Neural crest cell (in vitro differentiated cells): ENCODE data around the gene ADORA2A. TPM values are rescaled to one million over a fixed set of nuclear protein-coding genes. Genes with fewer than 3 reads are reported as not detected.
A peak's percentile ranks its signal among the peaks of the same experiment; 100 is the strongest.

Experiments
- DNase-seq: peaks from one replicate; pipeline ENCODE4 v3.0.0; 2021; ENCODE audit warnings: low read depth, mixed read lengths, low spot score
- H3K27ac Mint-ChIP-seq: one replicate; pipeline ENCODE4 v1.8.0; 2021; ENCODE audit warnings: mild to moderate bottlenecking, mixed read lengths; ENCODE audit not compliant: unreplicated experiment
- H3K27me3 Mint-ChIP-seq: 2 replicates; pipeline ENCODE4 v1.8.0; 2021; ENCODE audit warnings: low read depth, mild to moderate bottlenecking, mixed read lengths
- H3K36me3 Mint-ChIP-seq: 2 replicates; pipeline ENCODE4 v1.8.0; 2021; ENCODE audit warnings: low read depth, mild to moderate bottlenecking, mixed read lengths
- H3K4me1 Mint-ChIP-seq: 2 replicates; pipeline ENCODE4 v1.8.0; 2021; ENCODE audit warnings: mixed read lengths
- H3K4me3 Mint-ChIP-seq: one replicate; pipeline ENCODE4 v1.8.0; 2021; ENCODE audit warnings: mild to moderate bottlenecking, mixed read lengths
- H3K9me3 Mint-ChIP-seq: 2 replicates; pipeline ENCODE4 v1.8.0; 2021; ENCODE audit warnings: mixed read lengths
- total RNA-seq: library from RNA; stranded (reverse); gene quantifications from 2 replicates; pipeline ENCODE4 v1.2.1, GENCODE V29; 2021
- TF ChIP-seq, protein P1 (sequence below): fragments of 200-600 bp; sonication (generic); conservative IDR thresholded peaks from 2 replicates; pipeline ENCODE4 v1.5.0; 2021; ENCODE audit warnings: antibody characterized with exemption, mild to moderate bottlenecking

The ADORA2A gene
- total RNA-seq, 1 donor from 2014 or later = 2.8 TPM

- H3K27me3 Mint-ChIP-seq = no peaks in the 10 kb centered on the region
- no peak overlapping the region for H3K27ac Mint-ChIP-seq
- peaks cover 26% of the 10 kb centered on the region for H3K4me1 Mint-ChIP-seq
- DNase-seq = no peak
- H3K4me3 Mint-ChIP-seq = no peak overlapping the region
- H3K36me3 Mint-ChIP-seq = peaks cover 15% of the 10 kb centered on the region
- no peaks in the 10 kb centered on the region for H3K9me3 Mint-ChIP-seq
- TF ChIP-seq, protein P1, sequence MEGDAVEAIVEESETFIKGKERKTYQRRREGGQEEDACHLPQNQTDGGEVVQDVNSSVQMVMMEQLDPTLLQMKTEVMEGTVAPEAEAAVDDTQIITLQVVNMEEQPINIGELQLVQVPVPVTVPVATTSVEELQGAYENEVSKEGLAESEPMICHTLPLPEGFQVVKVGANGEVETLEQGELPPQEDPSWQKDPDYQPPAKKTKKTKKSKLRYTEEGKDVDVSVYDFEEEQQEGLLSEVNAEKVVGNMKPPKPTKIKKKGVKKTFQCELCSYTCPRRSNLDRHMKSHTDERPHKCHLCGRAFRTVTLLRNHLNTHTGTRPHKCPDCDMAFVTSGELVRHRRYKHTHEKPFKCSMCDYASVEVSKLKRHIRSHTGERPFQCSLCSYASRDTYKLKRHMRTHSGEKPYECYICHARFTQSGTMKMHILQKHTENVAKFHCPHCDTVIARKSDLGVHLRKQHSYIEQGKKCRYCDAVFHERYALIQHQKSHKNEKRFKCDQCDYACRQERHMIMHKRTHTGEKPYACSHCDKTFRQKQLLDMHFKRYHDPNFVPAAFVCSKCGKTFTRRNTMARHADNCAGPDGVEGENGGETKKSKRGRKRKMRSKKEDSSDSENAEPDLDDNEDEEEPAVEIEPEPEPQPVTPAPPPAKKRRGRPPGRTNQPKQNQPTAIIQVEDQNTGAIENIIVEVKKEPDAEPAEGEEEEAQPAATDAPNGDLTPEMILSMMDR = no peak
Observed at GRCh38 chr22:24408630-24409029, 18.8 kb upstream of the ADORA2A start.

DNA sequence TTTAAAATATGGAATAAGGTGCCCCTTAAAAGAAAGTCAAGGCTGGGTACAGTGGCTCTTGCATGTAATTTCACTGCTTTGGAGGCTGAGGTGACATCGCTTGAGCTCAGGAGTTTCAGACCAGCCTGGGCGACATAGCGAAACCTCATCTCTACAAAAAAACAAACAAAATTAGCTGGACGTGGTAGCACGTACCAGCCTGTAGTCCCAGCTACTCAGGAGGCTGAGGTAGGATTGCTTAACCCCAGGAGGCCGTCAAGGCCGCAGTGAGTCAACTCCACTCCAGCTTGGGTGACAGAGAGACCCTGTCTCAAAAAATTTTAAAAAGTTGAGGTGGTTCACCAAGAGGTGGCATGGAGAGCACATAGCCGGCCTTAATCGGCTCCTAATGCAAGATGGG, 17.7 kb upstream of the ADORA2A start:
- peaks cover 26% of the 10 kb centered on the region for H3K4me1 Mint-ChIP-seq
- H3K9me3 Mint-ChIP-seq = no peaks in the 10 kb centered on the region
- no peaks in the 10 kb centered on the region for H3K27me3 Mint-ChIP-seq
- no peak overlapping the region for H3K27ac Mint-ChIP-seq
- DNase-seq = no peak
- H3K36me3 Mint-ChIP-seq = peaks cover 9% of the 10 kb centered on the region
- no peak overlapping the region for H3K4me3 Mint-ChIP-seq
- TF ChIP-seq, protein P1 = no peak

DNA sequence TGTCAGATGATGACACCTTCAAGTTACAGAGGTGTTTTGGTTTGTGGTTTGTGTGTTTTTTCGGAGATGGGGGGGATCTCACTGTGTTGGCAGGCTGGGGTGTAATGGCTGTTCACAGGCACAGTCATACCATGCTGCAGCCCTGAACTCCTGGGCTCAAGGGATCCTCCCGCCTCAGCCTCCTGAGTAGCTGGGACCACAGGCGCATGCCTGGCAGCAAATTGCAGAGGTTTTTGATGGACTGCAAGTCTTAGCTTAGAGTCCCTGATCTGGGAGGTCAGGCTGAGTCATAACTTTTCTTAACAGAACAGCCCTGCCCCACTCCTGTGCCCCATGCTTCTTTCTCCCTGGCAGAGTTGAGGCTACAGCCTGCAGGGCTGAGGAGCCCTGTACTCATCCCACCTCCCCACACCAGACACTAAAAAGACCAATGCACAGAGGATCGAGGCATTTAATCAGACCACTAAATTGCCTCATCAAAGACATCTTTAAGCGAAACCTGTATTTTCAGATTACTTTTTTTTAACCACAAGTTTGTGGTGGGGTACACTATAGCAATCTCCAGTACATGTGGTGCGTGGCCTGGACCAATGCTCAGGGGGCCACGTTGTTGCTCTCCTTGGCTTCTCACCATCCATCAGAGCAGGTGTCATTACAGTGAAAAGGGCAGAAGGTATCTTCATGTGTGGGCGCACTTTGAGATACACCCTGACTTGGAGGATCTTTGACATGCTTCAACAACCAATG, 17.1 kb upstream of the ADORA2A start:
- peak overlapping the region; percentile 78 for H3K27ac Mint-ChIP-seq
- TF ChIP-seq, protein P1 = no peak
- peaks cover 26% of the 10 kb centered on the region for H3K4me1 Mint-ChIP-seq
- no peak for DNase-seq
- peaks cover 5% of the 10 kb centered on the region for H3K36me3 Mint-ChIP-seq
- H3K9me3 Mint-ChIP-seq = no peaks in the 10 kb centered on the region
- no peaks in the 10 kb centered on the region for H3K27me3 Mint-ChIP-seq
- no peak overlapping the region for H3K4me3 Mint-ChIP-seq

GRCh38 chr22:24411256-24412004, 16.0 kb upstream of the ADORA2A start:
- no peak overlapping the region for H3K4me3 Mint-ChIP-seq
- peaks cover 5% of the 10 kb centered on the region for H3K36me3 Mint-ChIP-seq
- peaks cover 18% of the 10 kb centered on the region for H3K4me1 Mint-ChIP-seq
- no peaks in the 10 kb centered on the region for H3K27me3 Mint-ChIP-seq
- no peaks in the 10 kb centered on the region for H3K9me3 Mint-ChIP-seq
- TF ChIP-seq, protein P1 = no peak
- no peak overlapping the region for H3K27ac Mint-ChIP-seq
- no peak for DNase-seq

DNA sequence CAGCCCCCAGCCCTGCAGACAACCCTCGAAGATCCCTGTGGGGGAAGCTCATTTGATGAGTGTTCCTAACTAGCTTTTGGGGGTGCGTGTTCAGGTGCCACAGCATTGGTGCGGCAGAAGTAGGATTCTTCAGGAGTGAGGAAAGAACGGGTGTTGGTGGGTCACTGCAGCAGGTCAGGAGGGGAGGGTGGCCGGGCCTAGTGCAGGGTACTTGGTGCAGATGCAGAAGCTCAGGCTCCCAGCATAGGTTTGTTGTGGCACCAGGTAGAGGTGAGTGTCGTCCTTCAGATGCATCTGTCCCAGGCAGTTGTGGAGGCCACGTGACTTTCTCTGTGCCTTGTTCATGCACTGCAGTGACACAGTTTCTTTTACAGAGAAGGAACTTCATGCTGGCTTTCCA, 15.1 kb upstream of the ADORA2A start:
- peaks cover 5% of the 10 kb centered on the region for H3K36me3 Mint-ChIP-seq
- no peaks in the 10 kb centered on the region for H3K9me3 Mint-ChIP-seq
- no peak for DNase-seq
- no peak overlapping the region for H3K27ac Mint-ChIP-seq
- TF ChIP-seq, protein P1 = no peak
- no peak overlapping the region for H3K4me3 Mint-ChIP-seq
- peaks cover 10% of the 10 kb centered on the region for H3K4me1 Mint-ChIP-seq
- H3K27me3 Mint-ChIP-seq = no peaks in the 10 kb centered on the region
